Astrocyte (in vitro differentiated cells and primary cell): ENCODE measurements around the gene DDX4. TPM values are rescaled to one million over a fixed set of nuclear protein-coding genes. Genes with fewer than 3 reads are reported as not detected.

Source experiments
- DNase-seq: peaks from one replicate; pipeline ENCODE4 v3.0.0-alpha.2; 2010; ENCODE audit warnings: low read depth
- FAIRE-seq: peaks from 2 replicates; lab custom pipeline; 2011; peaks lifted over from hg19 to GRCh38; lab: Jason Lieb, UNC
- H2AFZ ChIP-seq: 2 replicates; pipeline ENCODE4 v1.6.0; 2012; ENCODE audit warnings: low read depth, low read length, inconsistent platforms
- H3K27ac ChIP-seq: 2 replicates; pipeline ENCODE4 v1.5.1; 2011; ENCODE audit warnings: low read depth, low read length, inconsistent platforms
- H3K27me3 ChIP-seq: 2 replicates; pipeline ENCODE4 v1.6.0; 2011; ENCODE audit warnings: low read length, inconsistent platforms; ENCODE audit not compliant: insufficient read depth
- H3K36me3 ChIP-seq: 2 replicates; pipeline ENCODE4 v1.5.1; 2011; ENCODE audit warnings: low read length, inconsistent platforms; ENCODE audit not compliant: insufficient read depth
- H3K4me1 ChIP-seq: 2 replicates; pipeline ENCODE4 v1.5.1; 2011; ENCODE audit warnings: low read length, inconsistent platforms; ENCODE audit not compliant: insufficient read depth
- H3K4me2 ChIP-seq: 2 replicates; pipeline ENCODE4 v1.6.0; 2012; ENCODE audit warnings: low read length, inconsistent platforms
- H3K4me3 ChIP-seq: 2 replicates; pipeline ENCODE4 v1.5.1; 2011; ENCODE audit warnings: low read depth, mild to moderate bottlenecking, low read length, inconsistent platforms; ENCODE audit not compliant: insufficient read depth
- H3K79me2 ChIP-seq: 2 replicates; pipeline ENCODE4 v1.6.0; 2012; ENCODE audit warnings: mild to moderate bottlenecking, low read length, inconsistent platforms; ENCODE audit not compliant: insufficient read depth
- H3K9ac ChIP-seq: 2 replicates; pipeline ENCODE4 v1.6.0; 2012; ENCODE audit warnings: mild to moderate bottlenecking, low read length, inconsistent platforms
- H3K9me3 ChIP-seq: 2 replicates; pipeline ENCODE4 v1.5.1; 2012; ENCODE audit warnings: low read depth, mild to moderate bottlenecking, low read length, inconsistent platforms; ENCODE audit not compliant: insufficient read depth
- H4K20me1 ChIP-seq: 2 replicates; pipeline ENCODE4 v1.6.0; 2012; ENCODE audit warnings: low read length, inconsistent platforms; ENCODE audit not compliant: insufficient read depth
- H3K27ac Mint-ChIP-seq: one replicate; pipeline ENCODE4 v1.8.0; 2021; ENCODE audit warnings: mild to moderate bottlenecking, mixed read lengths; ENCODE audit not compliant: unreplicated experiment
- H3K27me3 Mint-ChIP-seq: one replicate; pipeline ENCODE4 v1.8.0; 2021; ENCODE audit warnings: low read depth, mixed read lengths; ENCODE audit not compliant: unreplicated experiment
- H3K36me3 Mint-ChIP-seq: one replicate; pipeline ENCODE4 v1.8.0; 2021; ENCODE audit warnings: low read depth, mixed read lengths; ENCODE audit not compliant: unreplicated experiment
- H3K4me1 Mint-ChIP-seq: one replicate; pipeline ENCODE4 v1.8.0; 2021; ENCODE audit warnings: low read depth, mixed read lengths; ENCODE audit not compliant: unreplicated experiment
- H3K4me3 Mint-ChIP-seq: one replicate; pipeline ENCODE4 v1.8.0; 2021; ENCODE audit warnings: mild to moderate bottlenecking, moderate library complexity, mixed read lengths; ENCODE audit not compliant: unreplicated experiment
- H3K9me3 Mint-ChIP-seq: one replicate; pipeline ENCODE4 v1.8.0; 2021; ENCODE audit warnings: mild to moderate bottlenecking, mixed read lengths; ENCODE audit not compliant: unreplicated experiment
- CTCF ChIP-seq: IDR thresholded peaks from 2 replicates; pipeline ENCODE4 v1.5.1; 2011; ENCODE audit warnings: low read depth, mild to moderate bottlenecking, inconsistent platforms, low read length, moderate library complexity; ENCODE audit not compliant: insufficient read depth
- EZH2 ChIP-seq: IDR thresholded peaks from 2 replicates; pipeline ENCODE4 v1.6.1; 2012; ENCODE audit warnings: mild to moderate bottlenecking, low read length, inconsistent platforms; ENCODE audit not compliant: insufficient read depth
- total RNA-seq: library from RNA; stranded (reverse); gene quantifications from 2 replicates; pipeline ENCODE4 v1.2.1, GENCODE V29; 2021

Gene DDX4
- total RNA-seq, 1 donor from 2014 or later, result not detected

DNA sequence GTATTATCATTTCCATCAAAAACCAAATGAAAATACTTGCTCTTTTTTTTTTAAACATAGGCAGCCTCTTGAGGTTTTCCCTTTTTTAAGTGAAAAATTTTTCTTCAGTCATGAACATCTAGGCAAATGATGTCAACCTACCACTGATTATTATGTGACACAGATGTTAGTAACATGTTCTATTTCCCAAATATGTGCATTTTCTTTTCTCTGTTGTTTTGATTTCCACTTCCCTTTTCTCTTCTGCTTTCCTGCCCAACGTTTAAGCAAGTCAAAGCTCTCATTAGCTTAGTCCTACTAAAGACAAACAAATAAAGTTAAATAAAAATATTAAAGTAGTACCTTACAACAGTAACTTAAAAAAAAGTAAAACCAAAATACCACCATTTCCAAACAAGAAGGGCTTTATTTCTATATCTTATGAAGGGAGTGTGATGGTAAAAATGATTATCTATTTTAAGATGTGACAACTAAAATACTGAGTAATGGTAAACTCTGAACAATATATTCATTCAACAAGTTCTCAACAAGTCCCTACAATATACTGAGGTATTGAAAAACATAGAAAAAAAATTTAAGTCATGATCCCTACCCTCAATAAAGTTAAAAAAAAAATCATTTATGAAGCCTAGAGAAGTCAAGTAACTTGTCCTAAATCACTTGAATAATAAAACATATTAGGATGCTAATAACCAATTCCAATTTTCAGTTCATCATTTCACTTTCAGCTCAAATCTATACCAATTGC, 35.1 kb upstream of the DDX4 start:
- Histone ChIP-seq H3K79me2 (no peaks in the 10 kb centered on the region), H3K9ac (no peak overlapping the region), H3K9me3 (no peaks in the 10 kb centered on the region), H3K36me3 (no peaks in the 10 kb centered on the region), H3K27ac (no peak overlapping the region), H3K4me1 (no peaks in the 10 kb centered on the region), H3K4me3 (no peak overlapping the region), H3K4me2 (no peak overlapping the region), H2AFZ (no peak overlapping the region), H4K20me1 (no peaks in the 10 kb centered on the region), H3K27me3 (no peaks in the 10 kb centered on the region)
- Mint-ChIP-seq H3K4me1 (no peaks in the 10 kb centered on the region), H3K36me3 (peaks cover 2% of the 10 kb centered on the region), H3K27ac (no peak overlapping the region), H3K4me3 (no peak overlapping the region), H3K27me3 (no peaks in the 10 kb centered on the region), H3K9me3 (no peaks in the 10 kb centered on the region)
- DNase-seq, result no peak
- TF ChIP-seq CTCF (no peak), EZH2 (no peak)
- no peak for FAIRE-seq

DNA sequence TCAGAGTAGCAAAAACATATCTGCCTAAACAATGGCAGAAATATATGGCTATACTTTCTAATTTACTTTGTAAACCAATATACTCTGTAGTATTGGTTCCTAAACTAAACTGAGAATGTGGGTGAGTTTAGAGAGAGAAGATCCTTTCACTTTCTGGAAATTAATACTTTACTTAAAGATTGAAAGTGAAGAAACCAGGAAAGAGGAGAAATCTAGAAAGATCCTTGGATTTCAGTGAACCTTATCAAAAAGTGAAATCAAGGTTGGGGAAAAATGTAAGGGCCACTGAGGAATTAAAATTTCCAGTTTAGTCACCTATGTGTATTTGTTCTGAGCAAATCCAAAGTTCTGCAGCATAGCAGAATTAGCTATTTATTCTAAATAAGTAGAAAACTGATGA, 31.6 kb upstream of the DDX4 start:
- H3K27ac Mint-ChIP-seq, result no peak overlapping the region
- no peak overlapping the region for H3K9ac ChIP-seq
- no peaks in the 10 kb centered on the region for H3K4me1 Mint-ChIP-seq
- no peak overlapping the region for H3K27ac ChIP-seq
- H3K27me3 Mint-ChIP-seq, result no peaks in the 10 kb centered on the region
- no peak overlapping the region for H2AFZ ChIP-seq
- H3K36me3 Mint-ChIP-seq, result peaks cover 6% of the 10 kb centered on the region
- TF ChIP-seq CTCF (no peak), EZH2 (no peak)
- DNase-seq (no peak), FAIRE-seq (no peak)
- peaks cover 2% of the 10 kb centered on the region for H3K79me2 ChIP-seq
- no peaks in the 10 kb centered on the region for H3K27me3 ChIP-seq
- peaks cover under 1% of the 10 kb centered on the region for H3K4me1 ChIP-seq
- H3K9me3 Mint-ChIP-seq, result no peaks in the 10 kb centered on the region
- no peak overlapping the region for H3K4me3 Mint-ChIP-seq
- H3K9me3 ChIP-seq, result no peaks in the 10 kb centered on the region
- H3K4me2 ChIP-seq, result no peak overlapping the region
- no peaks in the 10 kb centered on the region for H4K20me1 ChIP-seq
- no peaks in the 10 kb centered on the region for H3K36me3 ChIP-seq
- H3K4me3 ChIP-seq, result no peak overlapping the region

DNA sequence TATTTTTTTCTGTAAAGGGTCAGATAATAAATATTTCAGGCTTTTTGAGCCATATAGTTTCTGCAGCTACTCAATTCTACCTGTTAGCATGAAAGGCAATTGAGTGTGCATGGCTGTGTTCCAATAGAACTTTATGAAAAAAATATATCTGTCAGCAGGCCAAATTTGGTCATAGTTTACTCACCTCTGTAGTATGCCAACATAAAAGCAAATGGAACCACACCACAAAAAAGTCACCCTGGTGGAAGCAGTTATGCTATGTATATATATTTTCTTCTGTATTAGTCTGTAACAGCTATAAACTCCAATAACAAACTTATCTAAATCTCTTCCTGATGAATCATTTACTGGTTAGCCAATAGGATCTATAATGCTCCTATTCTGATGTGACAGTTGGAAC, 29.1 kb upstream of the DDX4 start:
- Histone ChIP-seq H3K9me3 (no peaks in the 10 kb centered on the region), H3K27me3 (no peaks in the 10 kb centered on the region), H3K4me1 (peaks cover 5% of the 10 kb centered on the region), H3K27ac (no peak overlapping the region), H2AFZ (no peak overlapping the region), H3K4me2 (no peak overlapping the region), H4K20me1 (no peaks in the 10 kb centered on the region), H3K4me3 (no peak overlapping the region), H3K36me3 (no peaks in the 10 kb centered on the region), H3K9ac (no peak overlapping the region), H3K79me2 (peaks cover 7% of the 10 kb centered on the region)
- Mint-ChIP-seq H3K27ac (no peak overlapping the region), H3K9me3 (no peaks in the 10 kb centered on the region), H3K27me3 (no peaks in the 10 kb centered on the region), H3K36me3 (peaks cover 7% of the 10 kb centered on the region), H3K4me1 (peaks cover 4% of the 10 kb centered on the region), H3K4me3 (no peak overlapping the region)
- DNase-seq (no peak), FAIRE-seq (no peak)
- TF ChIP-seq CTCF (no peak), EZH2 (no peak)
